Measurements from ENCODE around the gene STRN.

DNA sequence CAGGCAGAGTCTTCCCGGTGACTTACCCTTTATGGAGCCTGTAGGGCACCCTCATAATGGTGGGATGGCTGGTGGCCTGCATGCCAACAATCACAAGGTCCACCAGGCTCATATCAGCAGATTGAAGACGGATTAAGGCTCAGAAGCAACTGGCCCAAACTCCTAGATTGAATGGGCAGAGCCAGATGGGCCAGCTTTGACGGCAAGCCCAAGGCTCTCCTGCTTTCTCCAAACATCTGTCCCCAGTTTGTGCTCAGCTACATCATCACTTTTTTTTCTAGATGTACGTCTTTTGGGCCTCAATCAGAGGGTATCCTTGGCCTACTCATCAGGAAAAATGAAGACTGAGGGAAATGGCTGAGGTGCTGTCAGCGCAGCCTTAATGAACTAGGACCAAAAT lies 155.3 kb downstream of the STRN start:
- TF ChIP-seq, protein P1, sequence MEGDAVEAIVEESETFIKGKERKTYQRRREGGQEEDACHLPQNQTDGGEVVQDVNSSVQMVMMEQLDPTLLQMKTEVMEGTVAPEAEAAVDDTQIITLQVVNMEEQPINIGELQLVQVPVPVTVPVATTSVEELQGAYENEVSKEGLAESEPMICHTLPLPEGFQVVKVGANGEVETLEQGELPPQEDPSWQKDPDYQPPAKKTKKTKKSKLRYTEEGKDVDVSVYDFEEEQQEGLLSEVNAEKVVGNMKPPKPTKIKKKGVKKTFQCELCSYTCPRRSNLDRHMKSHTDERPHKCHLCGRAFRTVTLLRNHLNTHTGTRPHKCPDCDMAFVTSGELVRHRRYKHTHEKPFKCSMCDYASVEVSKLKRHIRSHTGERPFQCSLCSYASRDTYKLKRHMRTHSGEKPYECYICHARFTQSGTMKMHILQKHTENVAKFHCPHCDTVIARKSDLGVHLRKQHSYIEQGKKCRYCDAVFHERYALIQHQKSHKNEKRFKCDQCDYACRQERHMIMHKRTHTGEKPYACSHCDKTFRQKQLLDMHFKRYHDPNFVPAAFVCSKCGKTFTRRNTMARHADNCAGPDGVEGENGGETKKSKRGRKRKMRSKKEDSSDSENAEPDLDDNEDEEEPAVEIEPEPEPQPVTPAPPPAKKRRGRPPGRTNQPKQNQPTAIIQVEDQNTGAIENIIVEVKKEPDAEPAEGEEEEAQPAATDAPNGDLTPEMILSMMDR (conservative IDR thresholded peaks at IDR 0.05; ENCODE audit: low read length), result no peak
- TF ChIP-seq EZH2phosphoT487 (IDR thresholded peaks at IDR 0.05; ENCODE audit: borderline replicate concordance, low read depth, low read length), result no peak
